ENCODE data around the gene AKR1B1. TPM values are rescaled to one million over a fixed set of nuclear protein-coding genes. Genes with fewer than 3 reads are reported as not detected.

The AKR1B1 gene
- total RNA-seq, 1 donor from 2014 or later = 52.8 TPM

- TF ChIP-seq CTCF (IDR thresholded peaks at IDR 0.05; ENCODE audit: unreplicated experiment) = no peak
- H3K4me1 Mint-ChIP-seq (ENCODE audit: unreplicated experiment) = peaks cover 6% of the 10 kb centered on the region
- no peak overlapping the region for H3K4me3 Mint-ChIP-seq (ENCODE audit: unreplicated experiment)
- no peaks in the 10 kb centered on the region for H3K9me3 Mint-ChIP-seq (ENCODE audit: unreplicated experiment)
- DNase-seq (ENCODE audit: low spot score) = no peak
- no peaks in the 10 kb centered on the region for H3K27me3 Mint-ChIP-seq (ENCODE audit: unreplicated experiment)
- H3K27ac Mint-ChIP-seq (ENCODE audit: unreplicated experiment) = no peak overlapping the region
- peaks cover 4% of the 10 kb centered on the region for H3K36me3 Mint-ChIP-seq (ENCODE audit: low read depth, unreplicated experiment)
Measured at GRCh38 chr7:134434701-134435100, 24.2 kb downstream of the AKR1B1 start.

GRCh38 chr7:134433430-134433829 lies 25.5 kb downstream of the AKR1B1 start:
- H3K27me3 Mint-ChIP-seq (ENCODE audit: unreplicated experiment) = no peaks in the 10 kb centered on the region
- no peaks in the 10 kb centered on the region for H3K36me3 Mint-ChIP-seq (ENCODE audit: low read depth, unreplicated experiment)
- no peak for DNase-seq (ENCODE audit: low spot score)
- no peak overlapping the region for H3K4me3 Mint-ChIP-seq (ENCODE audit: unreplicated experiment)
- no peak overlapping the region for H3K27ac Mint-ChIP-seq (ENCODE audit: unreplicated experiment)
- H3K9me3 Mint-ChIP-seq (ENCODE audit: unreplicated experiment) = no peaks in the 10 kb centered on the region
- no peak for TF ChIP-seq CTCF (IDR thresholded peaks at IDR 0.05; ENCODE audit: unreplicated experiment)
- peaks cover 6% of the 10 kb centered on the region for H3K4me1 Mint-ChIP-seq (ENCODE audit: unreplicated experiment)

- no peaks in the 10 kb centered on the region for H3K27me3 Mint-ChIP-seq (ENCODE audit: unreplicated experiment)
- H3K4me1 Mint-ChIP-seq (ENCODE audit: unreplicated experiment) = peaks cover 6% of the 10 kb centered on the region
- H3K4me3 Mint-ChIP-seq (ENCODE audit: unreplicated experiment) = peak overlapping the region; percentile 74
- DNase-seq (ENCODE audit: low spot score) = peak; percentile 73
- peak; percentile 67 for TF ChIP-seq CTCF (IDR thresholded peaks at IDR 0.05; ENCODE audit: unreplicated experiment)
- H3K36me3 Mint-ChIP-seq (ENCODE audit: low read depth, unreplicated experiment) = no peaks in the 10 kb centered on the region
- no peaks in the 10 kb centered on the region for H3K9me3 Mint-ChIP-seq (ENCODE audit: unreplicated experiment)
- peak overlapping the region; percentile 76 for H3K27ac Mint-ChIP-seq (ENCODE audit: unreplicated experiment)
Measured at GRCh38 chr7:134432296-134433152, 26.4 kb downstream of the AKR1B1 start.

GRCh38 chr7:134431815-134432214 lies 27.1 kb downstream of the AKR1B1 start:
- DNase-seq (ENCODE audit: low spot score) = no peak
- no peaks in the 10 kb centered on the region for H3K36me3 Mint-ChIP-seq (ENCODE audit: low read depth, unreplicated experiment)
- peaks cover 6% of the 10 kb centered on the region for H3K4me1 Mint-ChIP-seq (ENCODE audit: unreplicated experiment)
- H3K4me3 Mint-ChIP-seq (ENCODE audit: unreplicated experiment) = no peak overlapping the region
- H3K27me3 Mint-ChIP-seq (ENCODE audit: unreplicated experiment) = no peaks in the 10 kb centered on the region
- no peaks in the 10 kb centered on the region for H3K9me3 Mint-ChIP-seq (ENCODE audit: unreplicated experiment)
- H3K27ac Mint-ChIP-seq (ENCODE audit: unreplicated experiment) = no peak overlapping the region
- TF ChIP-seq CTCF (IDR thresholded peaks at IDR 0.05; ENCODE audit: unreplicated experiment) = no peak

GRCh38 chr7:134429481-134429880 lies 29.4 kb downstream of the AKR1B1 start:
- no peak overlapping the region for H3K4me3 Mint-ChIP-seq (ENCODE audit: unreplicated experiment)
- no peak for TF ChIP-seq CTCF (IDR thresholded peaks at IDR 0.05; ENCODE audit: unreplicated experiment)
- H3K9me3 Mint-ChIP-seq (ENCODE audit: unreplicated experiment) = no peaks in the 10 kb centered on the region
- H3K27me3 Mint-ChIP-seq (ENCODE audit: unreplicated experiment) = no peaks in the 10 kb centered on the region
- DNase-seq (ENCODE audit: low spot score) = no peak
- H3K36me3 Mint-ChIP-seq (ENCODE audit: low read depth, unreplicated experiment) = no peaks in the 10 kb centered on the region
- peaks cover 8% of the 10 kb centered on the region for H3K4me1 Mint-ChIP-seq (ENCODE audit: unreplicated experiment)
- H3K27ac Mint-ChIP-seq (ENCODE audit: unreplicated experiment) = no peak overlapping the region
